Neural progenitor cell (in vitro differentiated cells): ENCODE measurements around the gene DDAH2.

Source experiments
- CTCF ChIP-seq: fragments of 200-600 bp; sonication (generic); IDR thresholded peaks from 2 replicates; pipeline ENCODE4 v1.5.1; 2017; ENCODE audit warnings: antibody characterized with exemption, mild to moderate bottlenecking
- EZH2 ChIP-seq: fragments of 200-600 bp; sonication (generic); IDR thresholded peaks from 2 replicates; pipeline ENCODE4 v1.6.1; 2017; ENCODE audit warnings: antibody characterized with exemption, mild to moderate bottlenecking, moderate library complexity
- EZH2phosphoT487 ChIP-seq: fragments of 200-600 bp; sonication (generic); IDR thresholded peaks from 2 replicates; pipeline ENCODE4 v1.6.1; 2017; ENCODE audit warnings: antibody characterized with exemption

GRCh38 chr6:31719001-31719400 lies 10.1 kb downstream of the DDAH2 start:
- no peak for TF ChIP-seq CTCF
- no peak for TF ChIP-seq EZH2
- TF ChIP-seq EZH2phosphoT487: no peak
